Mesothelial cell of epicardium (in vitro differentiated cells): ENCODE measurements around the gene AGBL1. TPM values are rescaled to one million over a fixed set of nuclear protein-coding genes. Genes with fewer than 3 reads are reported as not detected.
A peak's percentile ranks its signal among the peaks of the same experiment; 100 is the strongest.

Source experiments
- DNase-seq, 2 experiments: peaks; one replicate each; pipeline ENCODE4 v3.0.0; 2021; ENCODE audit warnings: low spot score in 2 of 2; ENCODE audit not compliant: unreplicated experiment in 2 of 2
- H3K27ac Mint-ChIP-seq: 2 replicates; pipeline ENCODE4 v1.8.0; 2021; ENCODE audit warnings: mixed read lengths
- H3K27me3 Mint-ChIP-seq: 2 replicates; pipeline ENCODE4 v1.8.0; 2021; ENCODE audit warnings: low read depth, mixed read lengths
- H3K36me3 Mint-ChIP-seq: 2 replicates; pipeline ENCODE4 v1.8.0; 2021; ENCODE audit warnings: mixed read lengths
- H3K4me1 Mint-ChIP-seq: 2 replicates; pipeline ENCODE4 v1.8.0; 2021; ENCODE audit warnings: mixed read lengths
- H3K4me3 Mint-ChIP-seq: 2 replicates; pipeline ENCODE4 v1.8.0; 2021; ENCODE audit warnings: mild to moderate bottlenecking, moderate library complexity, mixed read lengths
- H3K9me3 Mint-ChIP-seq: 2 replicates; pipeline ENCODE4 v1.8.0; 2021; ENCODE audit warnings: mixed read lengths
- total RNA-seq: library from RNA; stranded (reverse); gene quantifications from 3 replicates; pipeline ENCODE4 v1.2.1, GENCODE V29; 2021
- TF ChIP-seq, protein P1 (sequence below): fragments of 200-600 bp; sonication (generic); IDR thresholded peaks from one replicate; pipeline ENCODE4 v1.5.0; 2021; ENCODE audit warnings: antibody characterized with exemption; ENCODE audit not compliant: unreplicated experiment

The AGBL1 gene
- total RNA-seq, 1 donor from 2014 or later = not detected

GRCh38 chr15:86553108-86553507 is 473.4 kb downstream of the AGBL1 start:
- H3K9me3 Mint-ChIP-seq = peaks cover 17% of the 10 kb centered on the region
- peaks cover 19% of the 10 kb centered on the region for H3K4me1 Mint-ChIP-seq
- no peak overlapping the region for H3K4me3 Mint-ChIP-seq
- H3K36me3 Mint-ChIP-seq = no peaks in the 10 kb centered on the region
- DNase-seq = no peak
- no peaks in the 10 kb centered on the region for H3K27me3 Mint-ChIP-seq
- no peak overlapping the region for H3K27ac Mint-ChIP-seq
- TF ChIP-seq, protein P1, sequence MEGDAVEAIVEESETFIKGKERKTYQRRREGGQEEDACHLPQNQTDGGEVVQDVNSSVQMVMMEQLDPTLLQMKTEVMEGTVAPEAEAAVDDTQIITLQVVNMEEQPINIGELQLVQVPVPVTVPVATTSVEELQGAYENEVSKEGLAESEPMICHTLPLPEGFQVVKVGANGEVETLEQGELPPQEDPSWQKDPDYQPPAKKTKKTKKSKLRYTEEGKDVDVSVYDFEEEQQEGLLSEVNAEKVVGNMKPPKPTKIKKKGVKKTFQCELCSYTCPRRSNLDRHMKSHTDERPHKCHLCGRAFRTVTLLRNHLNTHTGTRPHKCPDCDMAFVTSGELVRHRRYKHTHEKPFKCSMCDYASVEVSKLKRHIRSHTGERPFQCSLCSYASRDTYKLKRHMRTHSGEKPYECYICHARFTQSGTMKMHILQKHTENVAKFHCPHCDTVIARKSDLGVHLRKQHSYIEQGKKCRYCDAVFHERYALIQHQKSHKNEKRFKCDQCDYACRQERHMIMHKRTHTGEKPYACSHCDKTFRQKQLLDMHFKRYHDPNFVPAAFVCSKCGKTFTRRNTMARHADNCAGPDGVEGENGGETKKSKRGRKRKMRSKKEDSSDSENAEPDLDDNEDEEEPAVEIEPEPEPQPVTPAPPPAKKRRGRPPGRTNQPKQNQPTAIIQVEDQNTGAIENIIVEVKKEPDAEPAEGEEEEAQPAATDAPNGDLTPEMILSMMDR = no peak

- Mint-ChIP-seq H3K9me3 (peaks cover 6% of the 10 kb centered on the region), H3K36me3 (no peaks in the 10 kb centered on the region)
These were observed 475.4 kb downstream of the AGBL1 start for GRCh38 chr15:86555098-86555497.

DNA sequence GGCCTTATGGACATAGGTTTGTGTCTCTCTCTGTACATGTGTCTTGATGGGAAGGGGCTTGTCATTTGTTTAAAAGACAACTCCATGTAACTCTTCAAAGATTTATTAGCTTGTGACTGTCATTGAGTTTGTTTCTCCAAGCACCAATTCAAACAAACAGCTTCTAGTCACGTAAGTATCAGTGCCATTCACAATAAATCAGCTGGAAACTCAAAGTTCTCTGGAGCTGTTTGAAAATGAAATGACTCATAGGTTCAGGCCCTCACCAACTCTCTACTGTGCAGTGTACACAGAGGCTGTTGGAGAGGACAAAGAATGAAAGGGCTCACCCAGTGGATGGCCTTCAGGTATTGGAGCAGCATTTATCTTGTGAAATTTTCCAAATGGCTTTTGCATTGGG is 476.3 kb downstream of the AGBL1 start:
- peak overlapping the region; percentile 35 for H3K27ac Mint-ChIP-seq

More at GRCh38 chr15:86555098-86555497, 475.4 kb downstream of the AGBL1 start:
- Mint-ChIP-seq H3K4me1 (peaks cover 26% of the 10 kb centered on the region), H3K27ac (no peak overlapping the region), H3K4me3 (no peak overlapping the region), H3K27me3 (no peaks in the 10 kb centered on the region)
- no peak for DNase-seq
- TF ChIP-seq, protein P1 = no peak

DNA sequence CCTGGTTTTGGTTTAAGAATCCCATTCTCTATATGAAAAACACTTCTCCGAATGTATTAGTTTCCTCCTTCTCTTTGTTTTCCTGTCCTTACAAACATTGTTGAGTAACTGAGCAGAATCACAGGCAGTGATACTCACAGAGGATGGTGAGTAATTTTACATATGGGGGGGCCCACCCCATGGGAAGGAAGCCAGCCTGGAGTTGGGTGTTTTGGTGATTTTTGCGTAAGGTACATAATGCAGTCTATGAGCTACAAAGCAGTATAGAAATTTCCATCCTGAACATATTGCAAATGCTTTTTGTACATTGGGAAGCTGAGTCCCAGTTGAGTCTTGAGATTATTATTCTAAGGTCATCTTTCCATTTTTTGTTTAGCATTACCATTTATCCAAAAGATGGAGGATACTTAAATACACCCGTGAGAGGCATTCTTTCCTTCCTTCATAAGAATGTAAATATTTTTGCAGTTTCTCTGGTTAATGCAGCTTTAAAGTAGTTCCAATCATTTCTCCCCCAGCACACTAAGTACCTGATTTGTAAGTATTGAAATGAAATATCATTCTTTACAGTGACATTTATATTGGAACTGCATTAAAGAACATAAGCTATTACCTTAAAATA is 476.8 kb downstream of the AGBL1 start:
- no peaks in the 10 kb centered on the region for H3K27me3 Mint-ChIP-seq
- peaks cover 3% of the 10 kb centered on the region for H3K9me3 Mint-ChIP-seq
- peaks cover 2% of the 10 kb centered on the region for H3K36me3 Mint-ChIP-seq
- H3K4me3 Mint-ChIP-seq = no peak overlapping the region
- TF ChIP-seq, protein P1 = no peak
- H3K4me1 Mint-ChIP-seq = peaks cover 26% of the 10 kb centered on the region
- no peak for DNase-seq
- no peak overlapping the region for H3K27ac Mint-ChIP-seq

More for the DNA sequence above, 476.3 kb downstream of the AGBL1 start:
- no peaks in the 10 kb centered on the region for H3K27me3 Mint-ChIP-seq
- peaks cover 4% of the 10 kb centered on the region for H3K9me3 Mint-ChIP-seq
- TF ChIP-seq, protein P1 = no peak
- peaks cover 26% of the 10 kb centered on the region for H3K4me1 Mint-ChIP-seq
- H3K36me3 Mint-ChIP-seq = no peaks in the 10 kb centered on the region
- no peak for DNase-seq
- H3K4me3 Mint-ChIP-seq = no peak overlapping the region

DNA sequence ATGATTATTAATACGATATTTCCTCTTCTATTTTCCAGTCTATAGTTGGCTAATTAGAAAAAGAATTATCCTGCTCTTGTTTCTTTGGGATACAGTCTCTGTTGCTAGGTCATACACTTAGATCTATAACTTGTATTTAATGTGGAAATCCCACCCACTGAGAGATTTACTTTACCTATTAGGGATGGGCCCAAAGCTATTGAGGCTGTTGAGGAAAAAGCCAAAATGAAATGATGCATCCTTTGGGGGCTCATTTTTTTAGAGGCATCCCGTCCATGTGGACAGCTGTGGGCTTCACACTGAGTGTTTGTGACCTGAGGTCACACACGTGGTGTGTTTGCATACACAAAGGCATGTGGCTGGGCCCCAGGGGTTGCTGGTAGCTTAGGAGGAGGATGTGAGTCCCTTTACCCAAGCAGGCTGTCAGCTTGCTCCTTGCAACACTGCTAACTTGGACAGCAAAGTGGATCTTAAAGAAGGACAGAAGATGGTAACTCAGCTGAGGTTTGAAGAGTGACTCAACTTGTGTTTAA is 477.4 kb downstream of the AGBL1 start:
- Mint-ChIP-seq H3K4me1 (peaks cover 26% of the 10 kb centered on the region), H3K4me3 (no peak overlapping the region), H3K27ac (no peak overlapping the region), H3K27me3 (no peaks in the 10 kb centered on the region), H3K36me3 (peaks cover 2% of the 10 kb centered on the region), H3K9me3 (peaks cover 5% of the 10 kb centered on the region)
- DNase-seq = no peak
- TF ChIP-seq, protein P1 = no peak
